ENCODE data around the gene TNRC6A. TPM values are rescaled to one million over a fixed set of nuclear protein-coding genes. Genes with fewer than 3 reads are reported as not detected.

TNRC6A gene
- total RNA-seq, 3 donors from 2014 or later = 49.3 to 84.9 (median 59.6) TPM

DNA sequence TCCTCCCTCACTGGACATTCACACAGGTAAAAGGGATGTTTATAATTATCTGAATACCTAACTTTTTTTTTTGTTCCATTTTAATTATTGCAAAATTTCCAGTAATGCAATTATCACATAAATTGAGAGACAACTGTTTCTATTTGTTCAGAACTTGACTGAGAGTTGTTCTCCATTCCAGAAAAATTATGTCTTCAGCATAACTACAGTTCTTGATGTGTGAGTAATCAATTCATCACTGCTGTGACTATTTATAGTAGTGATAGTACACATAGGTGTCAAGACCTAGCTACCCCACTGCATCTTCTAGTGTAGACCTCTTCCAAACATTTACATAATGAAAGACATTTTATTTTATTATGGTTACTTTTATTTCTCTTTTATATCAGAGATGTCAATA is 5.8 kb upstream of the TNRC6A start:
- TF ChIP-seq, protein P1, sequence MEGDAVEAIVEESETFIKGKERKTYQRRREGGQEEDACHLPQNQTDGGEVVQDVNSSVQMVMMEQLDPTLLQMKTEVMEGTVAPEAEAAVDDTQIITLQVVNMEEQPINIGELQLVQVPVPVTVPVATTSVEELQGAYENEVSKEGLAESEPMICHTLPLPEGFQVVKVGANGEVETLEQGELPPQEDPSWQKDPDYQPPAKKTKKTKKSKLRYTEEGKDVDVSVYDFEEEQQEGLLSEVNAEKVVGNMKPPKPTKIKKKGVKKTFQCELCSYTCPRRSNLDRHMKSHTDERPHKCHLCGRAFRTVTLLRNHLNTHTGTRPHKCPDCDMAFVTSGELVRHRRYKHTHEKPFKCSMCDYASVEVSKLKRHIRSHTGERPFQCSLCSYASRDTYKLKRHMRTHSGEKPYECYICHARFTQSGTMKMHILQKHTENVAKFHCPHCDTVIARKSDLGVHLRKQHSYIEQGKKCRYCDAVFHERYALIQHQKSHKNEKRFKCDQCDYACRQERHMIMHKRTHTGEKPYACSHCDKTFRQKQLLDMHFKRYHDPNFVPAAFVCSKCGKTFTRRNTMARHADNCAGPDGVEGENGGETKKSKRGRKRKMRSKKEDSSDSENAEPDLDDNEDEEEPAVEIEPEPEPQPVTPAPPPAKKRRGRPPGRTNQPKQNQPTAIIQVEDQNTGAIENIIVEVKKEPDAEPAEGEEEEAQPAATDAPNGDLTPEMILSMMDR (IDR thresholded peaks at IDR 0.05) = no peak
- TF ChIP-seq POLR2A (IDR thresholded peaks at IDR 0.05) = no peak
- TF ChIP-seq POLR2AphosphoS5 (IDR thresholded peaks at IDR 0.05) = no peak
- H3K4me1 ChIP-seq = no peaks in the 10 kb centered on the region
- intact Hi-C loops (cut with DNase I; ENCODE audit: low total_unique reads) = no loop called here
- H3K4me3 ChIP-seq = no peak overlapping the region
- no peak for DNase-seq (ENCODE audit: low spot score in 2 of 2)
- H3K9me3 ChIP-seq = no peaks in the 10 kb centered on the region
- no peaks in the 10 kb centered on the region for H3K36me3 ChIP-seq
- H3K27me3 ChIP-seq = no peaks in the 10 kb centered on the region
- H3K27ac ChIP-seq = no peak overlapping the region

DNA sequence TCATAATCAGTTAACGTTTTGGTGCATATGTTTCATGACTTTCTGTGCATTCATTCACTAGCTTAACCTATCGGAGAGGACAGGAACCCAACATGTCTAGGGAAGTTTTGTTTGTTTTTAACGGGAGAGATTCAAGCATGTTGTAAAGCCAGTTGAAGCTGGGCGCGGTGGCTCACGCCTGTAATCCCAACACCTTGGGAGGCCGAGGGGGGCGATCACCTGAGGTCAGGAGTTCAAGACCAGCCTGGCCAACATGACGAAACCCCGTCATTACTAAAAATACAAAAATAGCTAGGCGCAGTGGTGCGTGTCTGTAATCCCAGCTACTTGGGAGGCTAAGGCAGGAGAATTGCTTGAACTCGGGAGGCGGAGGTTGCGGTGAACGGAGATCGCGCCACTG is 1.4 kb upstream of the TNRC6A start:
- H3K36me3 ChIP-seq = no peaks in the 10 kb centered on the region
- no peak for TF ChIP-seq POLR2AphosphoS5 (IDR thresholded peaks at IDR 0.05)
- TF ChIP-seq, protein P1 (IDR thresholded peaks at IDR 0.05) = no peak
- TF ChIP-seq POLR2A (IDR thresholded peaks at IDR 0.05) = no peak
- peaks cover 0 to 16% of the 10 kb centered on the region in 2 donors for H3K4me1 ChIP-seq
- no peak overlapping the region for H3K27ac ChIP-seq
- H3K4me3 ChIP-seq = no peak overlapping the region
- no peaks in the 10 kb centered on the region for H3K27me3 ChIP-seq
- intact Hi-C loops (cut with DNase I; ENCODE audit: low total_unique reads) = no loop called here
- no peaks in the 10 kb centered on the region for H3K9me3 ChIP-seq
- DNase-seq (ENCODE audit: low spot score in 2 of 2) = no peak

DNA sequence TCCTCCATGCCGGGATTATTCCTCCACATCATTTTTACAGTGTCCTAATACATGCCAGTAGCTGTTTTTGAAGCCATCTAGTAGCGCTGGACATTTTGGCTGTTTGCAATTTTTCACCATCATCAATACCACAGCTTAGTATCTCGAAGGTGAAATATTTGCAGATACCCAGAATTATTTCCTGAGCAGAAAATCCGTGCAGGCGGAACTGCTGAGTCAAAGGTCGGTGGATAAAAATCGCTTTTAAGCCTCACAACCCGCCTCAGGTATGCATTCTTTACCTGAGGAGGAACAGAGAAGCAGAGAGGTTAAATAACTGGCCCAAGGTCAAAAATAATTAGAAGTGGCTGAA is 584 bp upstream of the TNRC6A start:
- Histone ChIP-seq H3K27ac (peak overlapping the region; percentile 95 to 98), H3K4me1 (peaks cover 0 to 23% of the 10 kb centered on the region in 2 donors), H3K4me3 (peak overlapping the region; percentile 76 to 80 (median 79)), H3K9me3 (no peaks in the 10 kb centered on the region), H3K36me3 (no peaks in the 10 kb centered on the region), H3K27me3 (no peaks in the 10 kb centered on the region)
- TF ChIP-seq, protein P1 (IDR thresholded peaks at IDR 0.05) = no peak
- TF ChIP-seq POLR2A (IDR thresholded peaks at IDR 0.05) (no peak), POLR2AphosphoS5 (IDR thresholded peaks at IDR 0.05) (no peak)
- intact Hi-C loops (cut with DNase I; ENCODE audit: low total_unique reads) = no loop called here
- DNase-seq (ENCODE audit: low spot score in 2 of 2) = no peak

DNA sequence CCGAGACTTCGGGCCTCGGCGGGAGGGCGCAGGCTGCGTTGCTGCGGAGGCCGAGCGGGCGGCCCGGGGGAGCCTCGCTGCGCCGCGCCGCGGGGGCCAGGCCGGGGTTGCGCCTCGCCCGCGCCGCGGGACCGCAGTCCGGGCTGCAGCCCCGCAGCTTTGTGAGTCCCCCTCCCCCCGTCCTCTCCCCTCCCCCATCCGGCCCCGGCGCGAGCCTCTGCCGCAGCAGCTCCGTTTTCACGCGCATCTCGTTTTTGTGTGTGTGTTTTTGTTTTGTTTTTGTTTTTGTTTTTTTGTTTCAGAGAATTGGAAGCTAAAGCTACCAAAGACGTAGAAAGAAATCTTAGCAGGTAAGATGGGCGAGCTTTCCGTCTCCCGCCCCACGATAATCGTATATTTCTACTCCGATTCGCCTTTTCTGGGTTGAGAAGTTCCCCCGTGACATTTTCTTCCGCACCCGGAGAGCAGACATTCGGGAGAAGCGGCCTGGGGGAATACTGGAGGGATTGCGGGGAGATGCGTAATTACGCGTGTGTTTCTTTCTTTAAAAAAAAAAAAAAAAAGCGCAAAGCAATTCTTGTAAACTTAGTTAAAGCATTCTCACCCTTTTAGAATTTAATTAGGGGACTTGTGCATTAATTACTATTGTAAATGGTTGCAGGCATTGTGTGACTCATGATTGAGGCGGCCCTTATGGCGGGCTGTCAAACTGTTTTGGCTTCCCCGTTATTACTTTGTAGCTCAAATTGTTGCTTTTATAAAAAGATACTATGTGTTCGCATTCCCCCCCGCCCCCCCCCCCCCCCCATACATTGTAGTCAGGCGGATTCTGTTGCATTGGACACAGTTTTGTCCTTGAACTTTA is 732 bp downstream of the TNRC6A start:
- no peak for DNase-seq (ENCODE audit: low spot score in 2 of 2)
- no peaks in the 10 kb centered on the region for H3K36me3 ChIP-seq
- peak overlapping the region; percentile 76 to 80 (median 79) for H3K4me3 ChIP-seq
- intact Hi-C loops (cut with DNase I; ENCODE audit: low total_unique reads) = no loop called here
- no peaks in the 10 kb centered on the region for H3K9me3 ChIP-seq
- H3K4me1 ChIP-seq = peaks cover 0 to 23% of the 10 kb centered on the region in 2 donors
- no peaks in the 10 kb centered on the region for H3K27me3 ChIP-seq
- TF ChIP-seq POLR2A (IDR thresholded peaks at IDR 0.05) = no peak
- TF ChIP-seq, protein P1 (IDR thresholded peaks at IDR 0.05) = no peak
- no peak for TF ChIP-seq POLR2AphosphoS5 (IDR thresholded peaks at IDR 0.05)
- peak overlapping the region; percentile 95 to 98 for H3K27ac ChIP-seq

DNA sequence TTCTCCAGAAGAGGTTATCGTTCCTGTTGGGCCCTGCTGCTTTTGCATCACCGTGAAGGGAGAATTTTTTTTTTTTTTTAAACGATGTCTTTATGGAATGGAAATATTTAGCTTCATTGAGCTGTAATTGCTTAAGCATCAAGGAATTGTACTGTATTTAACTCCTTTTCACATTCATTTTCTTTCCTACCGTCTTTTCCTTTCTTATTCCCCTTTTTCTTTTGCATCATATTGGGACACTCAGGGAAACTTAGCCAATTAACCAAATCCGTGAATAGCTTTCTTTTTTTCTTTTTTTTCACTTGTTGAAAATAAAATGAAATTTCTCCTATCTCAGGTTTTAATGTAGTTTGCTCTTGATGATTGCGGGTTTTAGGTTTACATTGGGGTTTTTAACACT is 1.5 kb downstream of the TNRC6A start:
- Histone ChIP-seq H3K27ac (peak overlapping the region in 1 of 2 donors; percentile 95), H3K27me3 (no peaks in the 10 kb centered on the region), H3K9me3 (no peaks in the 10 kb centered on the region), H3K36me3 (no peaks in the 10 kb centered on the region), H3K4me3 (peak overlapping the region; percentile 76 to 80 (median 79)), H3K4me1 (peaks cover 0 to 25% of the 10 kb centered on the region in 2 donors)
- intact Hi-C loops (cut with DNase I; ENCODE audit: low total_unique reads) = no loop called here
- TF ChIP-seq, protein P1 (IDR thresholded peaks at IDR 0.05) = no peak
- TF ChIP-seq POLR2AphosphoS5 (IDR thresholded peaks at IDR 0.05) = no peak
- TF ChIP-seq POLR2A (IDR thresholded peaks at IDR 0.05) = no peak
- DNase-seq (ENCODE audit: low spot score in 2 of 2) = no peak

Measured in breast epithelium (tissue), 4 donors.